Measurements from ENCODE around the gene EFCAB5. TPM values are rescaled to one million over a fixed set of nuclear protein-coding genes. Genes with fewer than 3 reads are reported as not detected.

The EFCAB5 gene
- polyA plus RNA-seq, 1 donor from 2014 or later, result 1.0 TPM

DNA sequence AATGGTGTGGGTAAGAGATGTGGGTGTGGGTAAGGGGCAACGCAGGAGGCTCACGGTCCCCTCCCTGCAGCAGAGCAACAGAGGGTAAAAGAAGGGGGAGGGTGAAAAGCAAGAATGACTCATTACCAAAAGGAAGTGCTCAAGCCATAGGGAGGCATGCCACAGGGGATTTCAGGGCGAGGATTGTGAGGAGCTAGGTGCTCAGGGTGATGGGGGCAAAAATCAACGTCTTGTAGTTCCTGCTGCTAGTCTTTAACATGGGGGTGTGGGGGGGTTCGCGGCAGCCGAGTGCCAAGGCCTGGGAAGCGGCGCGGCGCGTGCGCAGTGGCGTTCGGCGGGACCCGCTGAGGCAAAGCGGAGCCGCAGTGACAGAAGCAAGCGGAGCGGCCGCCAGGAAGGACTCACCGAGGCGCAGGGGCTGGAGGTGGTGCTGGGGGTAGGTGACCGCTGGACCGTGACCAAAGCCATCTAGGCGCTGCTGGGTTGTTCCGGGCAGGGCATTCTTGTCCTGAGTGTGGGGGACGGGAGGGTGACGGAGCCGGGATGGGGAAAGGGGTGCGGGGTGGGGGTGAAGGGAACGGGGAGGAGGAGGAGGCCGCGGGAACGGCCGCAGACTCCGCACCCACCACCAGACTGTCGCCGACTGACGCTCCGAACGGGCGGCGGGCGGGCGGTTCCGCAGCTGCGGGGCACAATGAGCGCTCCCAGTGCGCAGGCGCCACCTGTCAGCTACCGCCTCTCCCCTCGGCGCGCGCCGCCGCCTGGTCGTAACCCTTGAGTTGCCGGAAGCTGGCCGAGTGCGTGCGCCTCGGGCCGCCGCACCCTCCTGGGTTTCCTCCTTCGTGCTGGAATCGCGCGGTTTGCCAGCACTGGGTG lies 11.7 kb upstream of the EFCAB5 start, which contains the start of gene SSH2:
SSH2 (minus strand) TSS at position 696 of the 876 bp plus-strand sequence; CDS start at position 468, 228 bp downstream.
- no peaks in the 10 kb centered on the region for H3K9me3 ChIP-seq (ENCODE audit: low read length)
- H2AFZ ChIP-seq (ENCODE audit: low read depth, low read length), result peak within 1 kb of the TSS; percentile 41
- H3K36me3 ChIP-seq (ENCODE audit: insufficient read depth, low read length), result no peaks in the 10 kb centered on the region
- H3K27me3 ChIP-seq (ENCODE audit: insufficient read depth, low read depth, low read length), result no peaks in the 10 kb centered on the region
- peaks cover 49% of the 10 kb centered on the region for H3K79me2 ChIP-seq (replicated peaks; ENCODE audit: insufficient read depth, low read length)
- peaks cover 16% of the 10 kb centered on the region for H4K20me1 ChIP-seq (ENCODE audit: insufficient read depth)
- H3K4me2 ChIP-seq (ENCODE audit: low read length), result peak within 1 kb of the TSS; percentile 96
- H3K4me3 ChIP-seq (ENCODE audit: low read length), result peak within 1 kb of the TSS; percentile 72
- TF ChIP-seq SMC3 (conservative IDR thresholded peaks at IDR 0.05; ENCODE audit: poor library complexity) (no peak), EZH2 (IDR thresholded peaks at IDR 0.05; ENCODE audit: borderline replicate concordance, insufficient read depth, low read length, poor library complexity, severe bottlenecking) (no peak), TAF1 (IDR thresholded peaks at IDR 0.05; ENCODE audit: low read depth) (no peak), EP300 (conservative IDR thresholded peaks at IDR 0.05; ENCODE audit: poor library complexity, severe bottlenecking) (peak; percentile 39), RAD21 (conservative IDR thresholded peaks at IDR 0.05) (no peak), MXI1 (conservative IDR thresholded peaks at IDR 0.05; ENCODE audit: poor library complexity, severe bottlenecking) (no peak), POLR2AphosphoS5 (IDR thresholded peaks at IDR 0.05) (peak; percentile 91)
- TF ChIP-seq, protein P1, sequence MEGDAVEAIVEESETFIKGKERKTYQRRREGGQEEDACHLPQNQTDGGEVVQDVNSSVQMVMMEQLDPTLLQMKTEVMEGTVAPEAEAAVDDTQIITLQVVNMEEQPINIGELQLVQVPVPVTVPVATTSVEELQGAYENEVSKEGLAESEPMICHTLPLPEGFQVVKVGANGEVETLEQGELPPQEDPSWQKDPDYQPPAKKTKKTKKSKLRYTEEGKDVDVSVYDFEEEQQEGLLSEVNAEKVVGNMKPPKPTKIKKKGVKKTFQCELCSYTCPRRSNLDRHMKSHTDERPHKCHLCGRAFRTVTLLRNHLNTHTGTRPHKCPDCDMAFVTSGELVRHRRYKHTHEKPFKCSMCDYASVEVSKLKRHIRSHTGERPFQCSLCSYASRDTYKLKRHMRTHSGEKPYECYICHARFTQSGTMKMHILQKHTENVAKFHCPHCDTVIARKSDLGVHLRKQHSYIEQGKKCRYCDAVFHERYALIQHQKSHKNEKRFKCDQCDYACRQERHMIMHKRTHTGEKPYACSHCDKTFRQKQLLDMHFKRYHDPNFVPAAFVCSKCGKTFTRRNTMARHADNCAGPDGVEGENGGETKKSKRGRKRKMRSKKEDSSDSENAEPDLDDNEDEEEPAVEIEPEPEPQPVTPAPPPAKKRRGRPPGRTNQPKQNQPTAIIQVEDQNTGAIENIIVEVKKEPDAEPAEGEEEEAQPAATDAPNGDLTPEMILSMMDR (IDR thresholded peaks at IDR 0.05; ENCODE audit: poor library complexity, severe bottlenecking), result no peak
- TF ChIP-seq, protein P2, sequence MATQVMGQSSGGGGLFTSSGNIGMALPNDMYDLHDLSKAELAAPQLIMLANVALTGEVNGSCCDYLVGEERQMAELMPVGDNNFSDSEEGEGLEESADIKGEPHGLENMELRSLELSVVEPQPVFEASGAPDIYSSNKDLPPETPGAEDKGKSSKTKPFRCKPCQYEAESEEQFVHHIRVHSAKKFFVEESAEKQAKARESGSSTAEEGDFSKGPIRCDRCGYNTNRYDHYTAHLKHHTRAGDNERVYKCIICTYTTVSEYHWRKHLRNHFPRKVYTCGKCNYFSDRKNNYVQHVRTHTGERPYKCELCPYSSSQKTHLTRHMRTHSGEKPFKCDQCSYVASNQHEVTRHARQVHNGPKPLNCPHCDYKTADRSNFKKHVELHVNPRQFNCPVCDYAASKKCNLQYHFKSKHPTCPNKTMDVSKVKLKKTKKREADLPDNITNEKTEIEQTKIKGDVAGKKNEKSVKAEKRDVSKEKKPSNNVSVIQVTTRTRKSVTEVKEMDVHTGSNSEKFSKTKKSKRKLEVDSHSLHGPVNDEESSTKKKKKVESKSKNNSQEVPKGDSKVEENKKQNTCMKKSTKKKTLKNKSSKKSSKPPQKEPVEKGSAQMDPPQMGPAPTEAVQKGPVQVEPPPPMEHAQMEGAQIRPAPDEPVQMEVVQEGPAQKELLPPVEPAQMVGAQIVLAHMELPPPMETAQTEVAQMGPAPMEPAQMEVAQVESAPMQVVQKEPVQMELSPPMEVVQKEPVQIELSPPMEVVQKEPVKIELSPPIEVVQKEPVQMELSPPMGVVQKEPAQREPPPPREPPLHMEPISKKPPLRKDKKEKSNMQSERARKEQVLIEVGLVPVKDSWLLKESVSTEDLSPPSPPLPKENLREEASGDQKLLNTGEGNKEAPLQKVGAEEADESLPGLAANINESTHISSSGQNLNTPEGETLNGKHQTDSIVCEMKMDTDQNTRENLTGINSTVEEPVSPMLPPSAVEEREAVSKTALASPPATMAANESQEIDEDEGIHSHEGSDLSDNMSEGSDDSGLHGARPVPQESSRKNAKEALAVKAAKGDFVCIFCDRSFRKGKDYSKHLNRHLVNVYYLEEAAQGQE (IDR thresholded peaks at IDR 0.05; ENCODE audit: borderline replicate concordance), result peak; percentile 90
- no peaks in the 10 kb centered on the region for H3K9me2 ChIP-seq (ENCODE audit: insufficient read depth, low read length)
- H3K27ac ChIP-seq (ENCODE audit: low read length), result peak within 1 kb of the TSS; percentile 99
- peak within 1 kb of the TSS; percentile 99 for H3K9ac ChIP-seq (ENCODE audit: low read length)
- H3F3A ChIP-seq (ENCODE audit: insufficient read depth, low read length, poor library complexity, severe bottlenecking), result peaks cover 8% of the 10 kb centered on the region

DNA sequence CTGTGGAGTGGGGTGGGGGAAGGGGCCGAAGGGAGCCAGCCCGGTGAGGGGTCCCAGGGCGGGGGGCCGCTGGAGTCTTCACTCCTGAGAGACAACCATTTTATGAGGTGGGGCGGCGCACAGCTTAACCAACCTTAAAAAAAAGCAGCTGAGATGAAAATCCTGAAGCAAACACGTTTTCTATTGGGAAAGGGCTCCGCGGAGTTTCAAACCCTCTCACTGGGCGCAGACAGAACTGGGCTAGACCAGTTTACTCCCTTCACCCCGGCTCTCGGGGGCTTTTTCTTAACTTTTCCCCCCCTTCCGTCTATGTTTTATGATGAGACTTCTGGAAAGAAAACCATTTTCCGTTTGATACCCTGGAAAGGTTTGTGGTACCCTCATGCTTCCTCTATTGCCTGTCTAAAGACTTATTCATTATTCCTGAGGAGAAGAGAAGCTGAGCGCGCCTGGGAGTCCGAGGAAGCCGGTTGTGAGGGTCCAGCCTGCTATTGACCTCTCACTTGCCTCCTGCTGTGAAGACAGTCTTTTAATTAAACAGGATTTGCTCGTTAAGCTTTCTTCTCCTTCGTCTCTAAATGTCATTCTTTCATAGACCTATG lies 10.9 kb upstream of the EFCAB5 start:
- H3K9ac ChIP-seq (ENCODE audit: low read length), result peak overlapping the region; percentile 99
- H3K4me3 ChIP-seq (ENCODE audit: low read length), result peak overlapping the region; percentile 72
- peaks cover 8% of the 10 kb centered on the region for H3F3A ChIP-seq (ENCODE audit: insufficient read depth, low read length, poor library complexity, severe bottlenecking)
- no peaks in the 10 kb centered on the region for H3K9me2 ChIP-seq (ENCODE audit: insufficient read depth, low read length)
- TF ChIP-seq TAF1 (IDR thresholded peaks at IDR 0.05; ENCODE audit: low read depth) (no peak), MXI1 (conservative IDR thresholded peaks at IDR 0.05; ENCODE audit: poor library complexity, severe bottlenecking) (peak; percentile 49)
- no peaks in the 10 kb centered on the region for H3K27me3 ChIP-seq (ENCODE audit: insufficient read depth, low read depth, low read length)
- no peaks in the 10 kb centered on the region for H3K36me3 ChIP-seq (ENCODE audit: insufficient read depth, low read length)
- H3K27ac ChIP-seq (ENCODE audit: low read length), result peak overlapping the region; percentile 99
- H2AFZ ChIP-seq (ENCODE audit: low read depth, low read length), result peak overlapping the region; percentile 41
- H4K20me1 ChIP-seq (ENCODE audit: insufficient read depth), result peaks cover 16% of the 10 kb centered on the region
- H3K9me3 ChIP-seq (ENCODE audit: low read length), result no peaks in the 10 kb centered on the region
- H3K4me2 ChIP-seq (ENCODE audit: low read length), result peak overlapping the region; percentile 75
- H3K79me2 ChIP-seq (replicated peaks; ENCODE audit: insufficient read depth, low read length), result peaks cover 41% of the 10 kb centered on the region

Data from neural cell (in vitro differentiated cells).